LNCAP (cell line): ENCODE data around the gene PFKFB3.

Experiments
- CTCF ChIP-seq: fragments of 450-650 bp; IDR thresholded peaks from 2 replicates; pipeline ENCODE4 v1.5.1; 2017; ENCODE audit warnings: mild to moderate bottlenecking

Gene PFKFB3

DNA sequence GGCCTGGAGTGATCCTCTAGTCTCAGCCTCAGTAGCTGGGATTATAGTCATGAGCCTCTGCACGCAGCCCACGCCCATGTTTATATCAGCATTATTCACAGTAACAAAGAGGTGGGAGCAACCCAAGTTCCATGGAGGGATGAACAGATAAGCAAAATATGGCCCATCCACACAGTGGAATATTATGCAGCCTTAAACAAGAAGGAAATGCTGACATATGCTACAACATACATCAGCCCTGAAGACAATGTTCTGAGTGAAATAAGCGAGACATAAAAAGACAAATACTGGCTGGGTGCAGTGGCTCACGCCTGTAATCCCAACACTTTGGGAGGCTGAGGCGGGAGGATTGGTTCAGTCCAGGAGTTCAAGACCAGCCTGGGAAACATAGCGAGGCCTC is 21.5 kb upstream of the PFKFB3 start:
- TF ChIP-seq CTCF, result no peak

DNA sequence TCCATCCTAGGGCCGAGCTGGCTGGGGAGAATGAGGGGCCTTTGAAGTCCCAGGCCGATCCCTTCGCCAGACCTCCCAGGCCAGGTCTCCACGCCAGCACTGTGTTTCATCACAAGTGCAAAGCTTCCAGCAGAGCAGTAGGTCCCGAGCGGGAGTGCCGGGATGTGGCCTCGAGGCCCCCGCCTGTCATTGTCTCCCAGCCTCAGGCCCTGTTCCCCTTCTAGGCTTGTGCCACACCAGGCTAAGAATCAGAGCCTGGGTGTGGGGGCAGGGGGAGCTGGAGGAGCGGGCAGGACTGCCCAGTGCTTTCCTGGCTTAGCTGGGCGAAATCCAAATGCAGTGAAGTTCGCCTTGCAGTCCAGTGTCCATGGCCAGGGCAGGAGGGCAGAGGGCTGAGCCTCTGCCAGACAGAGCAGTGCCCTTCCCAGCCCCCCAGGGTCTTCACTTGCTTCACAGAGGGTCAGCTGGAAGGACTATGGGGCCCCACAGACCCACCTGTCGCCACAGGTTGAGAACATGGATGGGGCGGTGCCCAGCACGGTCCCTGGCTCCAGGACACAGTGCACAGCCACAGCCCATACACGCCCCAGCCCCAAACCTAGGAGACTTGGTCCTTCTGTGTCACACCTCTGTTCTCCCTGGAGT is 20.2 kb upstream of the PFKFB3 start:
- TF ChIP-seq CTCF, result no peak

GRCh38 chr10:6185039-6185716 is 17.6 kb upstream of the PFKFB3 start:
- no peak for TF ChIP-seq CTCF

DNA sequence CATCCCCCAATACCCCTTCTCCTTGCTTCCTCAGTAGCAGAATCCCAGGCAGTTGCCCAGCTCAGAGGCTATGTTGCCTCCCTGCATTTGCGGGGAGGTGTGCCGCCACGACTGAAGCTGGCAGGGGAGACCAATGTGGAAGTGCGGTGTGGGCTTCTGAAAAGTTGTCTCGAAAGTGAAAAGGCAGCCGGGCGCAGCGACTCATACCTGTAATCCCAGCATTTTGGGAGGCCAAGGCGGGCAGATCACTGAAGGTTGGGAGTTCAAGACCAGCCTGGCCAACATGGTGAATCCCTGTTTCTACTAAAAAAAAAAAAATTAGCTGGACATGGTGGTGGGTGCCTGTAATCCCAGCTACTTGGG is 15.9 kb upstream of the PFKFB3 start:
- TF ChIP-seq CTCF, result no peak

DNA sequence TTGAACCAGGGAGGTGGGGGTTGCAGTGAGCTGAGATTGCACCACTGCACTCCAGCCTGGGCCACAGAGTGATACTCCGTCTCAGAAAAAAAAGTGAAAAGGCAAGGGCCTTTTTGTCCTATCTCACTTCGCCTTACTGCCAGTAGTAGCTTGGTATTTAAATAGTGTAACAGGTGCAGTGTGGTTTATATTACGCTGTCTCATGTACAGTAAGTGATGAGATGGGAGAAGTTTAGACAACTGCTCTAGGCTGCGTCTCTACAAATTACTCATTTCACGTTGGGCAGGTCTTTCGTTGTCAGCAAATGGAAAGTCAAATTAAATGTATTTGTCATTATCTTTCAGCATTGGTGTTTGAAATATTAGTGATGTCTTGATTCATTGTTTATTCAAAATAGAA is 15.5 kb upstream of the PFKFB3 start:
- TF ChIP-seq CTCF, result no peak

DNA sequence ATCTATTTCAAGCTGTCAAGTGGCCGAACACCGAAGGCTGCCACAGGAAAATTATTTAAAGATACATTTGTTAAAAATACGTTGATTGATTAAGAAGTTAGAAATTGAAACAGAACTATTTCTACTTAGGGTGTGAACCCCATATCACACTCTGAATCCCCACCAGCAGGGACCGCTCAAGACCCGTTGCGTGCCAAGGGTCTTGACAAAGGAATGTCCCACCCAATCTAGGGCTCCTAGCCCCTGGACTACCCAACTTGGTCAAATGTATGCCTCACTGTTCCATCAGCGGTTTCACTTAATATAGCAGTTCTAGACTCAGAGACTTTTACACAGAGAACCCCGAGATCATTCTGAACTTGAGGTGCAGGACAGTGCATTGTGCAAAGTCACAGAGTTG is 11.6 kb upstream of the PFKFB3 start:
- no peak for TF ChIP-seq CTCF

DNA sequence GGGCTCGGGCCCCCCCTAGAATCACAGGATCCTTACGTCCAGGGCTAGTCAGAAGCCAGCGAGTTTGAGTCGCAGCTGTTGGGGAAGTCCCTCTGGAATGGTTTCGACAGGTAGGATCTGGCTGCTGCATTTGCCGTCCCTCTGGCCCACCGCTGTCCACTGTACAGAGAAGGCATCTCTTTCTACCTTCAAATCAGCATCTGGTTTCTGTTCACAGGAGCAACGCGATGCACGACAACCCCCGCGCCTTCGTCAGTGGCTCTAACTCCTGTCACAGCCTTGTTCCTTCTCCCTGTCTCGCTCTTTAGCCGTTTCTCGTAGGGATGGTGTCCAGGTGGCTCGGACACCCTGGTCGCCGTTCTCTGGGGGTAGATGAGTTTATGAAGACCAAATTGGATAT is 11.2 kb upstream of the PFKFB3 start:
- TF ChIP-seq CTCF, result no peak
